GM12864 (cell line): Measurements from ENCODE around the gene BMF.
"Not testable (repeated sequence)": the region's sequence is repeated elsewhere in the genome, so short reads cannot be mapped to it uniquely, and the experiment has no call there.

Experiments
- DNase-seq: peaks from one replicate; pipeline ENCODE4 v3.0.0-alpha.2; 2011; ENCODE audit warnings: low read depth
- H3K4me3 ChIP-seq: 2 replicates; pipeline ENCODE4 v1.5.1; 2011; ENCODE audit warnings: mild to moderate bottlenecking, low read depth, low read length, control low read depth
- CTCF ChIP-seq: IDR thresholded peaks from 2 replicates; pipeline ENCODE4 v1.5.1; 2011; ENCODE audit warnings: low read depth, mild to moderate bottlenecking, moderate library complexity, low read length, control low read depth, inconsistent platforms; ENCODE audit errors: missing control alignments

BMF gene

GRCh38 chr15:40134885-40135284 is 26.2 kb upstream of the BMF start:
- no peak overlapping the region for H3K4me3 ChIP-seq
- no peak for TF ChIP-seq CTCF
- no peak for DNase-seq

- no peak for TF ChIP-seq CTCF
- H3K4me3 ChIP-seq, result no peak overlapping the region
- DNase-seq, result no peak
These were observed 24.9 kb upstream of the BMF start for GRCh38 chr15:40133544-40133943.

GRCh38 chr15:40130799-40131502 is 22.3 kb upstream of the BMF start:
- H3K4me3 ChIP-seq, result no peak overlapping the region
- DNase-seq, result no peak
- TF ChIP-seq CTCF, result no peak

GRCh38 chr15:40130118-40130517 is 21.4 kb upstream of the BMF start:
- TF ChIP-seq CTCF, result no peak
- DNase-seq, result no peak

GRCh38 chr15:40128766-40129660 is 20.3 kb upstream of the BMF start:
- TF ChIP-seq CTCF, result no peak
- H3K4me3 ChIP-seq, result no peak overlapping the region
- DNase-seq, result no peak

More at GRCh38 chr15:40130118-40130517, 21.4 kb upstream of the BMF start:
- H3K4me3 ChIP-seq, result no peak overlapping the region

- no peak for TF ChIP-seq CTCF
- no peak for DNase-seq
- H3K4me3 ChIP-seq, result no peak overlapping the region
These were observed 17.3 kb upstream of the BMF start for GRCh38 chr15:40125950-40126349.

GRCh38 chr15:40124807-40125285 is 16.2 kb upstream of the BMF start:
- not testable (repeated sequence) for H3K4me3 ChIP-seq, DNase-seq

- DNase-seq, H3K4me3 ChIP-seq: not testable (repeated sequence)
These were observed 15.7 kb upstream of the BMF start for GRCh38 chr15:40124333-40124732.

- not testable (repeated sequence) for H3K4me3 ChIP-seq, DNase-seq
These were observed 15.2 kb upstream of the BMF start for GRCh38 chr15:40123863-40124262.

- H3K4me3 ChIP-seq, DNase-seq: not testable (repeated sequence)
These were observed 14.3 kb upstream of the BMF start for GRCh38 chr15:40122989-40123388.
